H9 (cell line): Measurements from ENCODE around the gene YJU2. TPM values are rescaled to one million over a fixed set of nuclear protein-coding genes. Genes with fewer than 3 reads are reported as not detected.

Experiments used
- DNase-seq: peaks from one replicate; pipeline ENCODE4 v3.0.0-alpha.2; 2017
- H2AFZ ChIP-seq: one replicate; pipeline ENCODE4 v1.6.1; 2013; ENCODE audit warnings: mild to moderate bottlenecking, low read length, control low read depth, moderate library complexity
- H2AK5ac ChIP-seq: 2 replicates; pipeline ENCODE4 v1.6.1; 2013; ENCODE audit warnings: low read length, control low read depth, mixed read lengths; ENCODE audit not compliant: insufficient read length
- H2BK120ac ChIP-seq: one replicate; pipeline ENCODE4 v1.6.1; 2013; ENCODE audit warnings: low read depth, mild to moderate bottlenecking, low read length, control low read depth, inconsistent platforms; ENCODE audit not compliant: poor library complexity, severe bottlenecking
- H2BK12ac ChIP-seq: 2 replicates; pipeline ENCODE4 v1.6.1; 2013; ENCODE audit warnings: low read length, control low read depth, mixed read lengths, low read depth; ENCODE audit not compliant: insufficient read length
- H2BK15ac ChIP-seq: 2 replicates; pipeline ENCODE4 v1.6.1; 2013; ENCODE audit warnings: low read depth, low read length, control low read depth
- H2BK20ac ChIP-seq: one replicate; pipeline ENCODE4 v1.6.1; 2013; ENCODE audit warnings: low read depth, mild to moderate bottlenecking, low read length, control low read depth, inconsistent platforms; ENCODE audit not compliant: poor library complexity, severe bottlenecking
- H2BK5ac ChIP-seq: 2 replicates; pipeline ENCODE4 v1.6.1; 2013; ENCODE audit warnings: low read length, control low read depth, mixed read lengths; ENCODE audit not compliant: insufficient read length
- H3K14ac ChIP-seq: 2 replicates; pipeline ENCODE4 v1.6.1; 2013; ENCODE audit warnings: low read length, control low read depth; ENCODE audit not compliant: insufficient read depth
- H3K18ac ChIP-seq: 2 replicates; pipeline ENCODE4 v1.6.1; 2013; ENCODE audit warnings: low read depth, mild to moderate bottlenecking, mixed read lengths, low read length, control low read depth; ENCODE audit not compliant: insufficient read length
- H3K23ac ChIP-seq: 2 replicates; pipeline ENCODE4 v1.6.1; 2013; ENCODE audit warnings: low read length, control low read depth, mixed read lengths, low read depth; ENCODE audit not compliant: insufficient read length
- H3K23me2 ChIP-seq: 2 replicates; pipeline ENCODE4 v1.6.1; 2013; ENCODE audit warnings: low read depth, mild to moderate bottlenecking, mixed read lengths, low read length, control low read depth; ENCODE audit not compliant: insufficient read length, poor library complexity, severe bottlenecking
- H3K27ac ChIP-seq: 2 replicates; pipeline ENCODE4 v1.5.1; 2013; ENCODE audit warnings: low read length, control low read depth, mixed read lengths, low read depth; ENCODE audit not compliant: insufficient read length
- H3K27me3 ChIP-seq: 2 replicates; pipeline ENCODE4 v1.6.1; 2013; ENCODE audit warnings: low read length, control low read depth, inconsistent platforms; ENCODE audit not compliant: insufficient read depth
- H3K4ac ChIP-seq: 2 replicates; pipeline ENCODE4 v1.6.1; 2013; ENCODE audit warnings: low read depth, mild to moderate bottlenecking, control low read depth, inconsistent platforms, low read length, moderate library complexity
- H3K4me1 ChIP-seq: 2 replicates; pipeline ENCODE4 v1.6.1; 2013; ENCODE audit warnings: low read length, control low read depth, inconsistent platforms; ENCODE audit not compliant: insufficient read depth
- H3K4me2 ChIP-seq: 2 replicates; pipeline ENCODE4 v1.6.1; 2013; ENCODE audit warnings: low read length, control low read depth, mixed read lengths; ENCODE audit not compliant: insufficient read length, insufficient read depth
- H3K56ac ChIP-seq: 2 replicates; pipeline ENCODE4 v1.6.1; 2013; ENCODE audit warnings: low read depth, mild to moderate bottlenecking, mixed read lengths, low read length, control low read depth; ENCODE audit not compliant: insufficient read length
- H3K79me1 ChIP-seq: 2 replicates; pipeline ENCODE4 v1.6.1; 2013; ENCODE audit warnings: low read depth, mild to moderate bottlenecking, moderate library complexity, low read length, control low read depth, inconsistent platforms; ENCODE audit not compliant: insufficient read depth, poor library complexity, severe bottlenecking
- H3K79me2 ChIP-seq: 2 replicates; pipeline ENCODE4 v1.6.1; 2013; ENCODE audit warnings: low read length, control low read depth, inconsistent platforms; ENCODE audit not compliant: insufficient read depth
- H3K9ac ChIP-seq: 2 replicates; pipeline ENCODE4 v1.6.1; 2013; ENCODE audit warnings: low read length, control low read depth, mixed read lengths; ENCODE audit not compliant: insufficient read length; ENCODE audit errors: extremely low read depth
- H3K9me3 ChIP-seq: one replicate; pipeline ENCODE4 v1.6.1; 2013; ENCODE audit warnings: low read depth, low read length, inconsistent platforms; ENCODE audit not compliant: control insufficient read depth
- H3T11ph ChIP-seq: one replicate; pipeline ENCODE4 v1.6.1; 2013; ENCODE audit warnings: mild to moderate bottlenecking, low read length, control low read depth, inconsistent platforms
- H4K20me1 ChIP-seq: one replicate; pipeline ENCODE4 v1.6.1; 2013; ENCODE audit not compliant: control insufficient read depth, insufficient read length, insufficient read depth
- H4K5ac ChIP-seq: 2 replicates; pipeline ENCODE4 v1.6.1; 2013; ENCODE audit warnings: low read depth, mild to moderate bottlenecking, mixed read lengths, low read length, control low read depth; ENCODE audit not compliant: insufficient read length
- H4K8ac ChIP-seq: replicated peaks from 2 replicates; pipeline ENCODE4 v1.6.1; 2013; ENCODE audit warnings: low read length, control low read depth, mixed read lengths, low read depth; ENCODE audit not compliant: insufficient read length
- H4K91ac ChIP-seq: 2 replicates; pipeline ENCODE4 v1.6.1; 2013; ENCODE audit warnings: low read depth, mild to moderate bottlenecking, moderate library complexity, mixed read lengths, low read length, control low read depth; ENCODE audit not compliant: insufficient read length
- H3K27ac Mint-ChIP-seq, 3 experiments: 2 replicates in 2 of 3; 3 replicates in 1 of 3; pipeline ENCODE4 v1.8.0; 2020 to 2021; ENCODE audit warnings: mixed read lengths in 3 of 3, mild to moderate bottlenecking in 1 of 3, moderate library complexity in 1 of 3
- H3K27me3 Mint-ChIP-seq: 2 replicates; pipeline ENCODE4 v1.8.0; 2021; ENCODE audit warnings: low read depth, mild to moderate bottlenecking, moderate library complexity, mixed read lengths
- H3K36me3 Mint-ChIP-seq, 3 experiments: 2 replicates in 2 of 3; 3 replicates in 1 of 3; pipeline ENCODE4 v1.8.0; 2020 to 2021; ENCODE audit warnings: low read depth in 3 of 3, mixed read lengths in 3 of 3; ENCODE audit not compliant: insufficient read depth in 1 of 3
- H3K4me1 Mint-ChIP-seq, 2 experiments: 2 replicates each; pipeline ENCODE4 v1.8.0; 2020; ENCODE audit warnings: mixed read lengths in 2 of 2
- H3K4me3 Mint-ChIP-seq, 2 experiments: 2 replicates in 1 of 2; 3 replicates in 1 of 2; pipeline ENCODE4 v1.8.0; 2020 to 2021; ENCODE audit warnings: mild to moderate bottlenecking in 2 of 2, mixed read lengths in 2 of 2, moderate library complexity in 1 of 2
- H3K9me3 Mint-ChIP-seq, 2 experiments: 2 replicates in 1 of 2; 3 replicates in 1 of 2; pipeline ENCODE4 v1.8.0; 2020; ENCODE audit warnings: mild to moderate bottlenecking in 2 of 2, mixed read lengths in 2 of 2, moderate library complexity in 1 of 2
- WGBS: extraction: QIAGEN DNeasy Blood & Tissue Kit; methylation state at CpG from one replicate; pipeline ENCODE4 v1.1.7; 2013; ENCODE audit warnings: missing lambda C conversion rate, low lambda C conversion rate, mixed read lengths; ENCODE audit not compliant: insufficient read length; ENCODE audit errors: extremely low coverage; 5-methylcytosine and 5-hydroxymethylcytosine counted together
- total RNA-seq: library from RNA; stranded (reverse); gene quantifications from 2 replicates; pipeline ENCODE4 v1.2.1, GENCODE V29; 2021
- TF ChIP-seq, protein P1 (sequence below): fragments of 200-600 bp; sonication (generic); conservative IDR thresholded peaks from 3 replicates; pipeline ENCODE4 v1.8.0; 2021; ENCODE audit warnings: antibody characterized with exemption, mild to moderate bottlenecking

YJU2 gene
- total RNA-seq, 1 experiment from 2014 or later = 31.0 TPM

DNA sequence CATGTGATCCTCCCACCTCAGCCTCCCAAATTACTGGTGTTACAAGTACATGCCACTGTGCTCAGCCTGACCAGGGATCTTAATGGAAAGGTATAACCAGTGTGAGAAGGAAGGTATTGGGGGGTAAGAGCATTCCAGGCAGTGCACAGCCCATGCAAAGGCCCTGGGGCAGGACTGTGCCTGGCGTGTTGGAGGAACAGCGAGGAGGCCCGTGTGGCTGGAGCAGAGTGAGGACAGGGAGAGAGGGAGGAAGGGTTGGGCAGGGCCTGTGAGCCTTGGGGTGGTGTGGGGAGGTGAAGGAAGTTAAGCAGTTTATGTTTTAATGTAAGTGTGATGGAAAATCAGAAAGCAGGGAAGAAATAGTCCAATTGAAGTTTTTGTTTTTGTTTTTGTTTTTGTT lies 53.7 kb downstream of the YJU2 start:
- H2AK5ac ChIP-seq = no peak overlapping the region
- H3K23me2 ChIP-seq = no peaks in the 10 kb centered on the region
- H4K5ac ChIP-seq = no peak overlapping the region
- Mint-ChIP-seq H3K27me3 (peaks cover 12% of the 10 kb centered on the region), H3K4me1 (peaks cover 10 to 22% of the 10 kb centered on the region in 2 experiments), H3K27ac (no peak overlapping the region), H3K4me3 (no peak overlapping the region; a peak in 1 of 5 replicates), H3K36me3 (peaks cover 0 to under 1% (median 0%) of the 10 kb centered on the region in 3 experiments; a peak in 5 of 7 replicates), H3K9me3 (no peaks in the 10 kb centered on the region; a peak in 1 of 5 replicates)
- no peak overlapping the region for H3K18ac ChIP-seq
- TF ChIP-seq, protein P1, sequence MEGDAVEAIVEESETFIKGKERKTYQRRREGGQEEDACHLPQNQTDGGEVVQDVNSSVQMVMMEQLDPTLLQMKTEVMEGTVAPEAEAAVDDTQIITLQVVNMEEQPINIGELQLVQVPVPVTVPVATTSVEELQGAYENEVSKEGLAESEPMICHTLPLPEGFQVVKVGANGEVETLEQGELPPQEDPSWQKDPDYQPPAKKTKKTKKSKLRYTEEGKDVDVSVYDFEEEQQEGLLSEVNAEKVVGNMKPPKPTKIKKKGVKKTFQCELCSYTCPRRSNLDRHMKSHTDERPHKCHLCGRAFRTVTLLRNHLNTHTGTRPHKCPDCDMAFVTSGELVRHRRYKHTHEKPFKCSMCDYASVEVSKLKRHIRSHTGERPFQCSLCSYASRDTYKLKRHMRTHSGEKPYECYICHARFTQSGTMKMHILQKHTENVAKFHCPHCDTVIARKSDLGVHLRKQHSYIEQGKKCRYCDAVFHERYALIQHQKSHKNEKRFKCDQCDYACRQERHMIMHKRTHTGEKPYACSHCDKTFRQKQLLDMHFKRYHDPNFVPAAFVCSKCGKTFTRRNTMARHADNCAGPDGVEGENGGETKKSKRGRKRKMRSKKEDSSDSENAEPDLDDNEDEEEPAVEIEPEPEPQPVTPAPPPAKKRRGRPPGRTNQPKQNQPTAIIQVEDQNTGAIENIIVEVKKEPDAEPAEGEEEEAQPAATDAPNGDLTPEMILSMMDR = no peak
- no peak for DNase-seq
- H2BK20ac ChIP-seq = no peak overlapping the region
- no peak overlapping the region for H3T11ph ChIP-seq
- H3K79me1 ChIP-seq = no peaks in the 10 kb centered on the region
- H3K9ac ChIP-seq = no peak overlapping the region
- no peak overlapping the region for H2BK120ac ChIP-seq
- H3K27ac ChIP-seq = no peak overlapping the region
- no peak overlapping the region for H2BK15ac ChIP-seq
- no peak overlapping the region for H3K56ac ChIP-seq
- no peak overlapping the region for H4K8ac ChIP-seq
- H3K79me2 ChIP-seq = no peaks in the 10 kb centered on the region
- H3K4ac ChIP-seq = no peak overlapping the region
- H3K4me1 ChIP-seq = no peaks in the 10 kb centered on the region
- no peak overlapping the region for H3K4me2 ChIP-seq
- WGBS = no CpG with 5 or more reads among the region's 3 CpGs
- H2AFZ ChIP-seq = no peak overlapping the region
- H2BK12ac ChIP-seq = no peak overlapping the region
- H3K9me3 ChIP-seq = no peaks in the 10 kb centered on the region
- H4K91ac ChIP-seq = no peak overlapping the region
- H3K27me3 ChIP-seq = no peaks in the 10 kb centered on the region
- H2BK5ac ChIP-seq = no peak overlapping the region
- no peaks in the 10 kb centered on the region for H4K20me1 ChIP-seq
- H3K14ac ChIP-seq = no peak overlapping the region
- no peak overlapping the region for H3K23ac ChIP-seq
